Adipose tissue (tissue), 3 donors: ENCODE data around the gene RPL41. TPM values are rescaled to one million over a fixed set of nuclear protein-coding genes. Genes with fewer than 3 reads are reported as not detected.
"Not testable (repeated sequence)": the region's sequence is repeated elsewhere in the genome, so short reads cannot be mapped to it uniquely, and the experiment has no call there.

Experiments used
- H3K27ac ChIP-seq: one replicate; pipeline ENCODE4 v1.5.1; 2013; ENCODE audit warnings: low read depth, low read length
- WGBS, 3 donors: extraction: QIAGEN DNeasy Blood & Tissue Kit; methylation state at CpG; one replicate each; pipeline ENCODE4 v1.1.7; 2013; 5-methylcytosine and 5-hydroxymethylcytosine counted together
- polyA plus RNA-seq, 3 donors: library from polyadenylated mRNA; stranded (reverse); fragments of 200-250 nt; gene quantifications; one replicate each; pipeline ENCODE4 v1.2.3, GENCODE V29; 2013
- donor health status: healthy with polysubstance abuse.
- donor health status: Bipolar disorder and iron deficiency.
- donor health status: healthy.

The RPL41 gene
- 1,000 to 10,000 TPM; 6,348 to 7,135 (median 6,380) TPM for polyA plus RNA-seq

DNA sequence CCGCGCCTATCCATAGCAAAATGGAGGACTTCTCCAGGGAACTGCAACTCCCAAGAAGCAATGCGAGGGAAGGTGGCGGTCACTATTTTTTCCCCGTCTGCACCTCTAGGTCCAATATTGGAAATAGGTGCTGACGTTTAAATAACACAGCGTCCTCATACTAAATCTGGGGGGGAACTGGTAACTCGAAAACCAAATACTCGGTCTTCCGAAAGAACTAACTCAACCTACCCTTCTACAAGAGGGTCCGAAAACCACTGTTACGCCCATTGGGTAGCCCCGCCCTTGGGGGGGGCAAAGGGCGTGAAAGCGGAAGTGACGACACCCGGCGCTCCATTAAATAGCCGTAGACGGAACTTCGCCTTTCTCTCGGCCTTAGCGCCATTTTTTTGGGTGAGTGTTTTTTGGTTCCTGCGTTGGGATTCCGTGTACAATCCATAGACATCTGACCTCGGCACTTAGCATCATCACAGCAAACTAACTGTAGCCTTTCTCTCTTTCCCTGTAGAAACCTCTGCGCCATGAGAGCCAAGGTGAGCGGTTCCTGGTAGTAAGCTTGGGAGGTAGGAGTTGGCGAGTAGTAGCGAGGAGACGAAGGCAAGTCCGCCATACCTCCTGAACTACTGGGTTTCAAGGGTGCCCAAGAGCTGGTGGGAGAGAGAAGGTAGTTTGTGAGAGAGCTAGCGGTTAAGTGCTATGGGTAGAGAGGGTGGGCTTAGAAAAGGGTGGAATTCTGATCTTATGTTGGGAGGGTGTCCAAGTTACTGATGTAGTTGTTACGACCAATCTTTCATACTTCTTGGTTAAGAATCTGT is at the start of gene RPL41:
RPL41 (plus strand) TSS at position 367 of the 815 bp plus-strand sequence.
- WGBS, 3 donors = 0 to 1% (median 0%) methylated on average over 34 of the region's 34 CpGs
- H3K27ac ChIP-seq = peak within 1 kb of the TSS; percentile 93

DNA sequence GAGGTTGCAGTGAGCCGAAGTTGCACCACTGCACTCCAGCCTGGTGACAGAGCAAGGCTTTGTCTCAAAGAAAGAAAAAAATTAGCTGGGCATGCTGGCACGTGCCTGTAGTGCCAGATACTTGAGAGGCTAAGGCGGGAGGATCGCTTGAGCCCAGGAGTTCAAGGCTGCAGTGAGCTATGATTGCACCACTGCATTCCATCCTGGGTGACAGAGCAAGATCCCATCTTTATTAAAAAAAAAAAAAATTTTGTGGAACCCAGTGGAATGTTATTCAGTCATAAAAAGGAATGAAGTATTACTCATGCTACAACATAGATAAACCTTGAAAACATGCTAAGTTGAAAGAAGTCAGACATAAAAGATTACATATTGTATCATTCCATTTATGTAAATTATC is 44.8 kb upstream of the RPL41 start:
- H3K27ac ChIP-seq = no peak overlapping the region
- WGBS, 3 donors = 74 to 91% (median 76%) methylated on average over 4 of the region's 4 CpGs

DNA sequence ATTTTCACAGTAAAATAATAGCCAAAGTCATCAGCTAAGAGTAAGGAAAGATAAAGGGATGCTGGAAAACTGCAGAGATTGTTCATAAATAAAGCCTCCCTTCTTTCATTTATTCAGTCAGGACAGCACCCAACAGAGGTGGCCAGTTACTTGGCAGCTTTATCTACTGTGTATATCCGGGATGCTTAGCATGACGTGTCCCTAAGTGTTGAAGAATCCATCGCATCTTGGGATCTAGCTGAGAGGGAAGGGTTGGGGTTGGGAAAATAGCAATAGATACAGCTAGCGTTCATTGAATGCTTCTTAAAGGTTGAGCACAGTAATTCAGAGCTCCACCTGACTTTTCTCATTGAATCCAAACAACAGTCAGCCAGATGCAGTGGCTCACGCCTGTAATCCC is 42.0 kb upstream of the RPL41 start:
- 84 to 94% (median 88%) methylated on average over 5 of the region's 5 CpGs for WGBS, 3 donors
- no peak overlapping the region for H3K27ac ChIP-seq

DNA sequence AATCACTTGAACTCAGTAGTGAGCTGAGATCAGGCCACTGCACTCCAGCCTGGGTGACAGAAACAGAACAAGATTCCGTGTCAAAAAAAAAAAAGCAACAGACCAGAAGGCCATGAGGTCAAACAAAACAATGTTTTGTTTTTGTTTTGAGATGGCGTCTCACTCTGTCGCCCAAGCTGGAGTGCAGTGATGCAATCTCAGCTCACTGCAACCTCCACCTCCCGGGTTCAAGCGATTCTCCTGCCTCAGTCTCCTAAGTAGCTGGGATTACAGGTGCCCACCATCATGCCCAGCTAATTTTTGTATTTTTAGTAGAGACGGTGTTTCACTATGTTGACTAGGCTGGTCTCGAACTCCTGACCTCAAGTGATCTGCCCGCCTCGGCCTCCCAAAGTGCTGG is 38.5 kb upstream of the RPL41 start:
- WGBS, 3 donors = 90 to 95% (median 94%) methylated on average over 9 of the region's 9 CpGs
- not testable (repeated sequence) for H3K27ac ChIP-seq

DNA sequence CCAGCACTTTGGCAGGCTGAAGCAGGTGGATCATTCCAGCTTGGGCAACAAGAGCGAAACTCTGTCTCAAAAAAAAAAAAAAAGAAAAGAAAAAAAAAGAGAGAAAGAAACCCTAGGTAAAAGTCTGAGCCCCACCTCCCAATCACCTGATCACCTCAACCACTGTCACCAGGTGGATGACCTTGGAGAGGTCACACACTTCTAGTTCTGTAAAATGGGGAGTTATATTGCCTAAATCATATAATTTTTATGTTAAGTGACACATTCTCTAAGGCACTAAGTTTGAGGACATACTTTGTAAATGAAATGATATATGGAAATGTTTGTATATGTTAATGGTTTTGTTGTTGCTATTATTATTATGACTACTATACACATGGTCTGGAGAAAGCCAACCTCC is 38.0 kb upstream of the RPL41 start:
- no peak overlapping the region for H3K27ac ChIP-seq
- WGBS, 3 donors = 93 to 100% (median 100%) methylated on average over 1 of the region's 1 CpG

DNA sequence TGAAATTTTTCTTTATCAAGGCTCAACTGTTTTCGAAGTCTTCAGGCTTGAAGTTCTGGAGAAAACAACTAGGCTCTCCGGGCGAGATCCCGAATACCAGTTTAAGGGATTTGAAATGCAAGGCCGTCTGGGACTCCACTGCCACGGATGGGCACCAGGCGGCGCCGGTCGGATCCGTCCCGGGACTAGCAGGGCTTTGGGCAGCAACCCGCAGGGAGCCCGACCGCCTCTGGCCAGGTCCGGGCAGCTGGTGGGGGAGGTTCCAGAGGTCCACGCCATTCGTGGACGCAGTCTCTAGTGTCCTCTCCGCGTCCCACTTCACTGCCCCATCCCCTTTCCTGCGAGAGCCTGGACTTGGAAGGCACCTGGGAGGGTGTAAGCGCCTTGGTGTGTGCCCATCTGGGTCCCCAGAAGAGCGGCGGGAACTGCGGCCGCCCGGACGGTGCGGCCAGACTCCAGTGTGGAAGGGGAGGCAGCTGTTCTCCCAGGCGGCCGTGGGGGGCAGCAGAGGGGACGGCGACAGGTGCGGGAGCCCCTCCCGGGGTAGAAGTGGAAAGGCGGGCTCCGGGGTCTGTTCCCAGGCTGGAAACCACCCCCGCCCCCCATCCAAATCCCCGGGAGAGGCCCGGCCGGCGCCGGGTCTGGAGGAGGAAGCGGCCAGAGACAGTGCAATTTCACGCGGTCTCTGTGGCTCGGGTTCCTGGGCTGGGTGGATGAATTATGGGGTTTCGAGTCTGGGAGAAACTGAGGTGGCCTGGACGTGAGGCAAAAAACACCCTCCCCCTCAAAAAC is 37.3 kb upstream of the RPL41 start:
- H3K27ac ChIP-seq = no peak overlapping the region
- 2 to 3% (median 3%) methylated on average over 50 of the region's 50 CpGs for WGBS, 3 donors

DNA sequence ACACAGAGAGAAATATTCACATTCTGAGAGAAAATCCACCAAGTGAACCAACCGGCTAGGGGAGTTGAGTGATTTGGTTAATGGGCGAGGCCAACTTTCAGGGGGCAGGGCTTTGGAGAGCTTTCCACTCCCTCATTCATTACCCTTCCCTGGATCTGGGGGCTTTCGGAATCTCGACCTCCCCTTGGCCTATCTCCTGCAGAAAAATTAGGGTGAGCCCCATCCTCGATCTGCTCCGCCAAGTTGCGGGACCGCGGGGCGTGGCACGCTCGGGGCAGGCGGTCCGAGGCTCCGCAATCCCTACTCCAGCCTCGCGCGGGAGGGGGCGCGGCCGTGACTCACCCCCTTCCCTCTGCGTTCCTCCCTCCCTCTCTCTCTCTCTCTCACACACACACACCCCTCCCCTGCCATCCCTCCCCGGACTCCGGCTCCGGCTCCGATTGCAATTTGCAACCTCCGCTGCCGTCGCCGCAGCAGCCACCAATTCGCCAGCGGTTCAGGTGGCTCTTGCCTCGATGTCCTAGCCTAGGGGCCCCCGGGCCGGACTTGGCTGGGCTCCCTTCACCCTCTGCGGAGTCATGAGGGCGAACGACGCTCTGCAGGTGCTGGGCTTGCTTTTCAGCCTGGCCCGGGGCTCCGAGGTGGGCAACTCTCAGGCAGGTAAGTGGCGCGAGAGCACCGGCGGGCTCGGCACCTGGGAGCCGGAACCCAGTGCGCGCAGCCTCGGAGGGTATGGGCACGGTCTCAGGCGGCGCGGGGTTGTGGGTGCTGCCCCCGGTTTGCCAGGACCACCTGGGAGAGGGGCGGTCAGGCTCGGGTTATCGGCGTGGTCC is 36.5 kb upstream of the RPL41 start, which contains the start of gene ERBB3:
ERBB3 (plus strand) TSS at position 443 of the 833 bp plus-strand sequence; CDS start at position 579, 136 bp downstream.
- 1 to 2% (median 1%) methylated on average over 50 to 59 of the region's 59 CpGs for WGBS, 3 donors
- no peak within 1 kb of the TSS for H3K27ac ChIP-seq

DNA sequence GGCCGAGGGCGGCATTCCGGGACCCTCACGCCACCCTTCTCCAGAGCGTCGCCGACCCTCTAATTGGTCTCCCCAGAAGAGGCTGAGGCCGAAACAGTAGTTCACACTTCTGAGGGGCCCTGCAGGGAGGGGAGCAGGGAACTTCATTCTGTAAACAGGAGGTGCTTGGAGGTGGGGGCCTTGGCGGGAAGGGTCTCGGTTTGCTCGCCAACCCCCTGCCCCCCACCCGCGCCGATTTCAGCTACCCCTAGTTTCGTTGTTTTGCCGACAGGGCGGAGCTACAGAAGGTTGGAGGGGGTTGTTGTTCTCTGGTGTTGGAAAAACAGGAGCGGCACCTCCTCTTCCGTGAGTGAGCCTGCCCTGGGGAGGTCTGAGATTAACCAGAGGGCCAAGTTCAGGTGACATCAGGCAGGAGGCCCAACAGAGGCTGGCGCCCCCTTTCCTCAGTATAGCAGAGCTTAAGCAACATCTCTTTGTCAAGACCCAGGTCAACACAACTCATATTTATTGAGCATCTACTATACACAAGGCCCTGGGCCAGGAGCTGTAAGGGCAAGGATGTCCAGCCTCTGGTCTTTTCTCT is 35.8 kb upstream of the RPL41 start:
- no peak overlapping the region for H3K27ac ChIP-seq
- 11 to 32% (median 29%) methylated on average over 20 of the region's 20 CpGs for WGBS, 3 donors

DNA sequence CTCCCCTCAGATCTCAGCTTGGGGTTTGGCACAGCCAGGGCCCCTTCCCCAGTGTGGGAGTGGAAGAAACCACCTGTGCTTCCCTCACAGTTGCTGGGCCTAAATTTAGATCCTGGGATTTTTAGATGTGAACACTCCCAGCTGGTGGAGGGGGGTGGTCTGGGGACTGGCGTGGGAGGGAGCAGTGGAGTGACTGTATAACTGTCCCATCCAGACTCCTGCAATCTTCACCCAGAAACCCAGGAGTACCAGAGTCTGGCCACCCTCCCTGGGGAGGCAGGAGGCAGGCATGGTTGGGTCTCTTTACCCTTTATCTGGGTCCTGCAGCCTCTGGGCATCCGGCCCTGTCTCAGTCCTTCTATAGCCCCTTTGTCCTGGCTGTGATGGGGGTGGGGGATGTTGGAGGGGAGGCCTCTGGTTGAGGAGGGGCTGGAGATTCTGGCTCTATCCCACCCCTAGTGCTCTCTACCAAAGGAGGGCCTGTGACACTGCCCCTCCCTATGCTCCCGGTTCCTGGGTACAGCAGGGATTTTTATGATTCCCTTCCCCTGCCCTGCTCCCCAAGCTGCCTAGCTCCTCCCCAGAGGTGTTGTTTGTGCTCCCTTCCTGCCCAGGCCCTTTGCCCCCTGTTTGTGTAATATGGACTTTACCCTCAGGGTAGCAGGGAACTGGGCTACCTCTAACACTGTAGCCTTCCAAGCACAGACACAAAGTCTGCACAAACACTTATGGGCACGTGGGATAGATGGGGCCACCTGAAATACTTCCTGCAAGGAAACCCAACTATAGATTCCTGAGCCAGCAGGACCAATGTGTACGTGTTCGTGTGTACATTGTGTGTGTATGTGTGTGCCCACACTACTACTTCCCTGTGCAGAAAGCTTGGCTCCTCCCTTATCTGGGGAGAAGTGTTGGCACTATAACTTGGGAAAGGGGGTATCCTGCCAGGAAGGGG is 34.8 kb upstream of the RPL41 start:
- H3K27ac ChIP-seq = no peak overlapping the region
- WGBS, 3 donors = 26 to 70% (median 68%) methylated on average over 6 of the region's 6 CpGs

DNA sequence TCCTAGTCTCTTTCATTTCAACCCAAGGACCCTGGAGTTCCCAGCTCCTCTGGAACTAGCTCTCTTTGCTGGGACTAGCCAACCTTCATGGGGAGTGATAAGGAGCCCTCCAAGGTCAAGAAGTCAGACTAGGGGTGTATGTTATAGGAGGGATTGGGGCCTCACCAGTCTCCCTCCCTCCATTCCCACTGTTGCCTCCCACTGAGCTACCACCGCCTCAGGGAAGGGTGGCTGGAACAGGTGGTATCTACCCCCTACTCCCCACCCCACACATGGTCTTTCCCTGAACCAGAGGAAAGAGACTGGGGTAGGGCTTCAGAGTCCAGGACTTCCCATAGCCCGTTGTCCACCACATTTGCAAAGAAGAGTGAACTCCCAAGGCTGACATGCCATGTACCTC is 34.1 kb upstream of the RPL41 start:
- WGBS, 3 donors = 36 to 85% (median 77%) methylated on average over 2 of the region's 2 CpGs
- no peak overlapping the region for H3K27ac ChIP-seq

DNA sequence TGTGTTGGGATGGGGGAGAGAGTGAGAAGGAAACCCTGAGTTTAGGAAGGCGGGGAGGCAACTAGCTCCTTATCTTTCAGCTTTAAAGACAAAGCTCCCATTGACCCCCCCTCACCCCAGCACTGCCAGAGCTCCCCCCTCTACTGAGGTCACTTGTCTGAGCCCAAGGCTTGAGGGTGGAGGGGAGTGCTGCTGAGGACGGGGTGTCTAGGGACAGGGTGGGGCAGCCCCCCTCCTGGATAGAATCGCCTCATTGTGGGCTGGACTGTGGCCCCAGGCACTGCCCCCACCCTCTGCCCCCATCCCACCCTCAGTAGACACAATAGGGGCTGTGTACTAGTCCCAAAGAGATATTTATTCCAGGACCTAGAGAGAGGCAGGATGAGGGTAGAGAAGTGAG is 33.5 kb upstream of the RPL41 start:
- WGBS, 3 donors = 38 to 64% (median 40%) methylated on average over 3 of the region's 3 CpGs
- H3K27ac ChIP-seq = no peak overlapping the region

DNA sequence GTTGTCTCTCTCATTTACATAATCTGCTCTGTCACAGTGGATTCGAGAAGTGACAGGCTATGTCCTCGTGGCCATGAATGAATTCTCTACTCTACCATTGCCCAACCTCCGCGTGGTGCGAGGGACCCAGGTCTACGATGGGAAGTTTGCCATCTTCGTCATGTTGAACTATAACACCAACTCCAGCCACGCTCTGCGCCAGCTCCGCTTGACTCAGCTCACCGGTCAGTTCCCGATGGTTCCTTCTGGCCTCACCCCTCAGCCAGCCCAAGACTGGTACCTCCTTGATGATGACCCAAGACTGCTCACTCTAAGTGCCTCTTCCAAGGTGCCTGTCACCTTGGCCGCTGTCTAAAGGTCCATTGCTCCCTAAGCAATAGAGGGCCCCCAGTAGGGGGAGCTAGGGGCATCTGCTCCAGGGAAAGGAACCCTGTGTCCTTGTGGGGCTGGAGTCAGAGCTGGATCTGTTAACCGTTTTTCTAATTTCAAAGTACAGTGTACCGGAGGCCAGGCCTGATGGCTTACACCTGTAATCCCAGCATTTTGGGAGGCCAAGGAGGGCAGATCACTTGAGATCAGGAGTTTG is 31.4 kb upstream of the RPL41 start:
- H3K27ac ChIP-seq = no peak overlapping the region
- 73 to 89% (median 87%) methylated on average over 15 of the region's 15 CpGs for whole genome bisulfite sequencing, 3 donors

DNA sequence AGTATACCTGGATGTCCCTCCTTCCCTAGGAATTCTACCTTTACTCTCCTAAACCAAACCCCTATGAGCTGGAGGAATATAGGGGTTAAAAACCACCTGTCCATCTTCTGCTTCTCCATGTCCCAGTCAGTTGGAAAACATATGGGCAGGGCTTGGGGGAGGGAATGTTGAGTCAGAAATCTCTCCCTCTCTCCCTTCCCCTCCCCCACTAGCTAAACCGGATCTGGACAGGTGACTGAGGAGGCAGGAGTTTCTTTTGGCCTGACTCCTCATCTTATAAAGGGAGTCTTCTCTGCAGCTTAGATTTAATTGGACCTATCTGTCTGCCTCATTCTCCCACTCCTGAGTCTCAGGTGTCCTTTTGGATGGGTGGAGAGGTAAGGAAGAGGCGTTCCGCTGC is 30.3 kb upstream of the RPL41 start:
- 75 to 90% (median 83%) methylated on average over 3 of the region's 3 CpGs for WGBS, 3 donors
- no peak overlapping the region for H3K27ac ChIP-seq

DNA sequence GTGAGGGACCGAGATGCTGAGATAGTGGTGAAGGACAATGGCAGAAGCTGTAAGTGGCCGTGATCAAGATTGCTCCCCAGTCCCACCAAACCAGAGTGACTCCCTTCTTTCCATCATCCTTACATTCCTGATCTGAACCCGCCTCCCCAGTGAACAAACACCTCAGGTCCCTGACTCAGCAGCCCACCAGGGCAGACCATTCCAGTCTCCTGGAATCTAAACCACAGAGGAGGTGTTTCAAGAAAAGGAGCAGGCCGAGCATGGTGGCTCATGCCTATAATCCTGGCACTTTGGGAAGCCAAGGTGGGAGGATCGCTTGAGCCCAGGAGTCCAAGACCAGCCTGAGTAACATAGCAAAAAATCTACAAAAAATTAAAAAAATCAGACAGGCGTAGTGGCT is 29.8 kb upstream of the RPL41 start:
- 70 to 84% (median 83%) methylated on average over 6 of the region's 6 CpGs for WGBS, 3 donors
- no peak overlapping the region for H3K27ac ChIP-seq

DNA sequence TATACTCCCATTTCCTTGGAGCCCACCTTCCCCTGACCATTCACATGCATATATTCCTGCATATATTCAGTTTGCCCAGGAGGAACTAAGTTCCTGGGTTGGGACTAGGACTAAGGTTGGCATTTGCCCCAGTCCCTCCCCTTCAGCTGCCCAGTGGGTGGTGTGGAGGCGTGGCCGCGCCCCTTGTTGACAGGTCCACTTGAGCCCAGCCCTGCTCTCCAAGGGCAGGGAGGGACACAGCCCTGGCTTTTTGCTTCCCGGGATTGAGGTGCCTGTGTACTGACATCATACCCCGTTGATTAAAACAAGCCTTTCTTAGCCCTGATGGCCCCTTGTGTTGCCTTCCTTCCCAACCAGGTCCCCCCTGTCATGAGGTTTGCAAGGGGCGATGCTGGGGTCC is 29.2 kb upstream of the RPL41 start:
- no peak overlapping the region for H3K27ac ChIP-seq
- 44 to 80% (median 75%) methylated on average over 6 of the region's 6 CpGs for WGBS, 3 donors

DNA sequence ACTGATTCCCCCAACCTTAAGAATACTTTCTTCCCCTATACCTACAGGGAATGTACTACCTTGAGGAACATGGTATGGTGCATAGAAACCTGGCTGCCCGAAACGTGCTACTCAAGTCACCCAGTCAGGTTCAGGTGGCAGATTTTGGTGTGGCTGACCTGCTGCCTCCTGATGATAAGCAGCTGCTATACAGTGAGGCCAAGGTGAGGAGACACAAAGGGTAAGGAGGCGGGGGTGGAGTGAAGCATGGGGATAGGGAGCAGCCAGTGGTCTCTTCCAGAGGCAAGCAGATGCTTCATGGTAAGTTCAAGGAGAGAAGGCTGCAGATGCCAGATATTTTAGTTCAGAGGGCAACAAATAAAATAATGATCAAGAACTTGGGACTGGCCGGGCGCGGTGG is 18.7 kb upstream of the RPL41 start:
- no peak overlapping the region for H3K27ac ChIP-seq
- 89 to 92% (median 90%) methylated on average over 6 of the region's 6 CpGs for WGBS, 3 donors

DNA sequence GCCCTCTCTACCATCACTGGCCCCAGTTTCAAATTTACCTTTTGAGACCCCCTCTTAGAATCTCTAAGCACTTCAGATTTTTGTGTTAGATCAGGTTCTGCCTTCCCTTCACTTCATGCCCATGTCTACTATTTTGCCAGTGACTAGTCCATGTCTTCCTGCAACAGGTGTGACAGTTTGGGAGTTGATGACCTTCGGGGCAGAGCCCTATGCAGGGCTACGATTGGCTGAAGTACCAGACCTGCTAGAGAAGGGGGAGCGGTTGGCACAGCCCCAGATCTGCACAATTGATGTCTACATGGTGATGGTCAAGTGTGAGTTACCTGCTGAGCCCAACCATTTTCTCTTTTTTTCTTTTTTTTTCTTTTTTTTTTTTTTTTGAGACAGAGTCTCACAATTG is 17.8 kb upstream of the RPL41 start:
- WGBS, 3 donors = 76 to 87% (median 83%) methylated on average over 3 of the region's 3 CpGs
- H3K27ac ChIP-seq = no peak overlapping the region
